Stomach (tissue), 4 donors: ENCODE measurements around the gene SMIM36.
"Not testable (repeated sequence)": the region's sequence is repeated elsewhere in the genome, so short reads cannot be mapped to it uniquely, and the experiment has no call there.

ENCODE experiments used
- POLR2A ChIP-seq, 4 donors: fragments of 450-650 bp; IDR thresholded peaks; one replicate each; pipeline ENCODE4 v1.6.1; 2016; ENCODE audit warnings: antibody characterized with exemption in 4 of 4, control low read depth in 2 of 4, mild to moderate bottlenecking in 1 of 4, moderate library complexity in 1 of 4
- POLR2AphosphoS5 ChIP-seq, 3 donors: sonication (generic); formaldehyde crosslinking; IDR thresholded peaks; one replicate each; pipeline ENCODE4 v1.6.1; 2016; ENCODE audit warnings: antibody characterized with exemption in 3 of 3
- TF ChIP-seq, protein P1 (sequence below), 7 experiments: fragments of 450-650 bp in 4 of 7; fragments of 200-600 bp in 3 of 7; sonication (generic) in 3 of 7; IDR thresholded peaks; one replicate each; pipeline ENCODE4 v1.5.1; 2016 to 2019; ENCODE audit warnings: antibody characterized with exemption in 7 of 7, control low read depth in 2 of 7, mild to moderate bottlenecking in 1 of 7

DNA sequence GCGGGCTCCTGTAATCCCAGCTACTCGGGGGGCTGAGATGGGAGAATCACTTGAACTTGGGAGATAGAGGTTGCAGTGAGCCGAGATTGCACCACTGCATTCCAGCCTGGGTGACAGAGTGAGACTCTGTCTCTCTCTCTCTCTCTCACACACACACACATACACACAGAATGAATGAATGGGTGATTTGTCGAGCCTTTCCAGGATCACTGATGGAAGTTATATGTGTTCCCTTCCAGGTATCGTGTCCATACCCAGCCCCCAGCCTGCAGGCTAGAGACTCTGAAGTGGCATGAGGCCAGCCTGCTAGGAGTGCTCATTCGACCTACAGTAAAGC, 88.5 kb downstream of the SMIM36 start:
- TF ChIP-seq, protein P1, sequence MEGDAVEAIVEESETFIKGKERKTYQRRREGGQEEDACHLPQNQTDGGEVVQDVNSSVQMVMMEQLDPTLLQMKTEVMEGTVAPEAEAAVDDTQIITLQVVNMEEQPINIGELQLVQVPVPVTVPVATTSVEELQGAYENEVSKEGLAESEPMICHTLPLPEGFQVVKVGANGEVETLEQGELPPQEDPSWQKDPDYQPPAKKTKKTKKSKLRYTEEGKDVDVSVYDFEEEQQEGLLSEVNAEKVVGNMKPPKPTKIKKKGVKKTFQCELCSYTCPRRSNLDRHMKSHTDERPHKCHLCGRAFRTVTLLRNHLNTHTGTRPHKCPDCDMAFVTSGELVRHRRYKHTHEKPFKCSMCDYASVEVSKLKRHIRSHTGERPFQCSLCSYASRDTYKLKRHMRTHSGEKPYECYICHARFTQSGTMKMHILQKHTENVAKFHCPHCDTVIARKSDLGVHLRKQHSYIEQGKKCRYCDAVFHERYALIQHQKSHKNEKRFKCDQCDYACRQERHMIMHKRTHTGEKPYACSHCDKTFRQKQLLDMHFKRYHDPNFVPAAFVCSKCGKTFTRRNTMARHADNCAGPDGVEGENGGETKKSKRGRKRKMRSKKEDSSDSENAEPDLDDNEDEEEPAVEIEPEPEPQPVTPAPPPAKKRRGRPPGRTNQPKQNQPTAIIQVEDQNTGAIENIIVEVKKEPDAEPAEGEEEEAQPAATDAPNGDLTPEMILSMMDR (IDR thresholded peaks at IDR 0.05): not testable (repeated sequence)
- not testable (repeated sequence) for TF ChIP-seq POLR2AphosphoS5, POLR2A (IDR thresholded peaks at IDR 0.05)
